LNCAP (cell line): Measurements from ENCODE around the gene HSPA12A.

ENCODE experiments used
- TF ChIP-seq, protein P1 (sequence below): fragments of 450-650 bp; IDR thresholded peaks from 2 replicates; pipeline ENCODE4 v1.5.1; 2017; ENCODE audit warnings: mild to moderate bottlenecking

The HSPA12A gene

GRCh38 chr10:116784651-116785050 is 42.3 kb upstream of the HSPA12A start:
- TF ChIP-seq, protein P1, sequence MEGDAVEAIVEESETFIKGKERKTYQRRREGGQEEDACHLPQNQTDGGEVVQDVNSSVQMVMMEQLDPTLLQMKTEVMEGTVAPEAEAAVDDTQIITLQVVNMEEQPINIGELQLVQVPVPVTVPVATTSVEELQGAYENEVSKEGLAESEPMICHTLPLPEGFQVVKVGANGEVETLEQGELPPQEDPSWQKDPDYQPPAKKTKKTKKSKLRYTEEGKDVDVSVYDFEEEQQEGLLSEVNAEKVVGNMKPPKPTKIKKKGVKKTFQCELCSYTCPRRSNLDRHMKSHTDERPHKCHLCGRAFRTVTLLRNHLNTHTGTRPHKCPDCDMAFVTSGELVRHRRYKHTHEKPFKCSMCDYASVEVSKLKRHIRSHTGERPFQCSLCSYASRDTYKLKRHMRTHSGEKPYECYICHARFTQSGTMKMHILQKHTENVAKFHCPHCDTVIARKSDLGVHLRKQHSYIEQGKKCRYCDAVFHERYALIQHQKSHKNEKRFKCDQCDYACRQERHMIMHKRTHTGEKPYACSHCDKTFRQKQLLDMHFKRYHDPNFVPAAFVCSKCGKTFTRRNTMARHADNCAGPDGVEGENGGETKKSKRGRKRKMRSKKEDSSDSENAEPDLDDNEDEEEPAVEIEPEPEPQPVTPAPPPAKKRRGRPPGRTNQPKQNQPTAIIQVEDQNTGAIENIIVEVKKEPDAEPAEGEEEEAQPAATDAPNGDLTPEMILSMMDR, result no peak

DNA sequence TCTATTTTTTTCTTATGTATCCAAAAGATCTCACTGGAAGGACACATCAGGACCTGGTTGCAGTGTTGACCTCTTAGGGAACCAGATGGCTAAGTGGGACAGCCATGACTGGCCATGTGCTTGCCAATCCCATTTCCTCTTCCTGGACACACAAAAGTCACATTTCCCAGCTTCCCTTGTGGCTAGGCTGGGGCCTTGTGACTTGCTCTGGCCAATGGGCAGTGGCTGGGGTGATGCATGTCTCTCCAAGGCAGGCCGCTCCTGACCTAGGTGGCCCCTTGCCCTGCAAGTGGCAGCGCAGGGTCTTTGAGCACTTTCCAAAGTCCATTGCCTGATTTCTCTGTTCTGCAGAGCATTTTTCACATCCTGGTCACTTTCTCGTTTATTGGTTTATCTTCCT is 41.7 kb upstream of the HSPA12A start:
- TF ChIP-seq, protein P1, result no peak

DNA sequence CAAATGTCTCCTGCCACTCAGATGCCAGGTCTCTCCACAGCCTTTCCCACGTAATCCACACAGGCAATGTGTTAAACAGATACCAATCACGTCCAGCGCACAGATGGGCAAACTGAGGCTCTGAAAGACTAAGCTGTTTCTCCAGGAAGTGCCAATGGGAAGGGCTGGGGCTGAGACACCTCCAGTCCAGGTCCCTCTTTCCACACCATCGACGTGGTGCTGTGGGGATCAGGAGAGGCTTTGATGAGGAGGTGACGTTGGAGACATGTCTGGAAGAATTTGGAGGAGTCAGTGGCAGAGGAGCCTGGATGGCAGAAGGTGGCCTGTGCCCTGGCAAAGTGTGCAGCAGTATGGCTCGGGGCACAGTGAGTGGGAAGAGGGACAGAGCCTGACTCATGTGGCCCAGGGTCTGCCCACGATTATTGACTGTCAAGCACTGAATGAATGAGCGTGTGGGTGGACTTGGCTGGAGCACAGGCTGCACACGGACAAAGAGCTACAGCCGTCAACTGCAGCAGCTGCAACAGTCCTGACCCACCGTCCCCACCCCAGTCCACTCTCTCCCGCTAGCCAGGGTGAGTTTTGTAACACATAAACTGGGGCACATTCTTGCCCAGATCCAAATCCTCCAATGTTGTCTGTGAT is 40.8 kb upstream of the HSPA12A start:
- TF ChIP-seq, protein P1, result no peak

- TF ChIP-seq, protein P1, result no peak
Measured at GRCh38 chr10:116781370-116781884, 39.1 kb upstream of the HSPA12A start.

GRCh38 chr10:116780691-116781205 is 38.4 kb upstream of the HSPA12A start:
- TF ChIP-seq, protein P1, result no peak

DNA sequence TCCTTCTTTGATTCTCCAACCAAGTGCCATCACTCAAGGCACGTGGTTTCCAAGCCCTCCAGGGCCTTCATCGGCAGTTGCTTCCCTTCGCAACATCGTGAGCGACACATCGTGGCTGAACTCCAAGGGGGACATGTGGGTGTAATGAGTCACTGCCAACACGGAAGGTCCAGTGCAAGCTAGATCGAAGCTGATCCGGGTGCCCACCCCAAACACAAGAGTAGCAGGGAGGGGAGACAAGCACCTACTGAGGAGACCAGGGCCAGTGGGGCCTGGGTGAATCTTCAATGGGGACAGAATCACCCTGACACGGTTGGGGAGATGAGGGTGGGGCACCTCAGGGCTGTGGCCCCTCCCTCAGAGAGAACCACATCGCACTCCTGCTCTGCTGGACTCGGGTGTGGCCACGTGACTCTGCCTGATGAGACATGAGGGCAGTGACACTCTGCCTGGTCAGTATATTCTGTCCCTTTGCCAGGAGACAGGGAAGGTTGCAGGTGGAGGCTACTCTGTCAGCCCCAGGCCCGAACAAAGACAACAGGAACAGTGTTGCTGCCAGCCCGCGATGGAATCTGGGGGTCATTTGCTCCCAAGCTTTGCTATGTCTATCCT is 36.8 kb upstream of the HSPA12A start:
- TF ChIP-seq, protein P1, result no peak

GRCh38 chr10:116777006-116777405 is 34.6 kb upstream of the HSPA12A start:
- TF ChIP-seq, protein P1, result no peak
